NT2/D1 (cell line): ENCODE measurements around the gene IMPDH1.

Experiments
- SUZ12 ChIP-seq: IDR thresholded peaks from 2 replicates; pipeline ENCODE4 v1.6.1; 2011; ENCODE audit not compliant: insufficient read length, insufficient read depth; ENCODE audit errors: extremely low read depth
- YY1 ChIP-seq: IDR thresholded peaks from 2 replicates; pipeline ENCODE4 v1.6.1; 2011; ENCODE audit not compliant: insufficient read length, insufficient read depth
- ZNF274 ChIP-seq: IDR thresholded peaks from 2 replicates; pipeline ENCODE4 v1.6.1; 2011; ENCODE audit warnings: mild to moderate bottlenecking, low read depth, low read length

DNA sequence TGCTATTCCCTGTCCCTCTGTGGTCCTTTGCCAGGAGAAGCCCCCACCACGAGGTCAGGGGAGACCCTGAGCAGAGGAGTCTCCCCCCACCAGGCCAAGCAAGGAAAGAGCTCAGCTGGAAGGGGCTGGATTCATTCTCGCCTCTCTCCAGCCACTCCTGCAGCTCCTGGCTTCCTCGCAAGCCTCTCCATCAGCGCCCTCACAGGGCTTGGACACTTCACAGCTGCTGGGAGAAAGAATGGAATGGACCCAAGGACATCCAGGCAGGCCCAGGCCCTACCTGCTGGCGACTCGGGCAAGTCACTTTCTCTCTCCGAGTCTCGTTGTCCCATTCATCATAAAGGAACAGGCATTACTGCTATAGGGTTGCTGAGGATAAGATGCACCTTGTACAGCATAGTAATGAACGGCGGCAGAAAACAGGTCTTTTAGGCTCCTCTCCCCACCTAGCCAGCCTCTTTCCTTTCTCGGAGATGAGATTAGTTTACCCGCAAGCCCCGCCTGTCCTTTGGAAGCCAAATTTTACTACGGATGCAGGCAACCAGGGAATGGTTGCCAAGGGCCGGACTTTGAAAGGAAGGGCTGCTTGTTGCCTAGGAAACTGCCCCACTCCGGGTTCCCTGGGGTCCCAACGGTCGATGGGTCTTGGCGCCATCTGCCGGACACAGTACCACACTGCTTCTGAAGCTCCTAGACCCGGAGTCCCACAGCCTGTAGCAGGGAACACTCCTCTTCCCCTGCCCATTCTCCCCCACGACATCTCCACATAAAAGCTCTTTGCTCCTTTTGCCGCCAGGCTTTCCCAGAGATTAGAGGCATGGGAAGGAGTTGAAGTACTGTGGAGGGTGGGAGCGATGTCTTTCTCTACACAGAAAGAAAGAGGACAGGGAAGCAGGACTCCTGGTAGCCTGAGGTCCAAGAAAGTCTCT, 22.3 kb downstream of the IMPDH1 start:
- TF ChIP-seq ZNF274: no peak
- no peak for TF ChIP-seq YY1
- no peak for TF ChIP-seq SUZ12
